Retinal pigment epithelial cell (primary cell): ENCODE data around the gene NPPB.
"Not testable (repeated sequence)": the region's sequence is repeated elsewhere in the genome, so short reads cannot be mapped to it uniquely, and the experiment has no call there.

ENCODE experiments used
- DNase-seq: peaks from one replicate; pipeline ENCODE4 v3.0.0-alpha.2; 2010; ENCODE audit warnings: low read depth
- H3K4me3 ChIP-seq: 2 replicates; pipeline ENCODE4 v1.5.1; 2011; ENCODE audit warnings: mild to moderate bottlenecking, low read length, control low read depth, moderate library complexity
- CTCF ChIP-seq: conservative IDR thresholded peaks from 2 replicates; pipeline ENCODE4 v1.5.1; 2011; ENCODE audit warnings: low read depth, low read length, control low read depth, inconsistent platforms

Gene NPPB

GRCh38 chr1:11898831-11899467 is 40.2 kb upstream of the NPPB start:
- no peak for DNase-seq

GRCh38 chr1:11898086-11898785 is 39.5 kb upstream of the NPPB start:
- no peak overlapping the region for H3K4me3 ChIP-seq
- DNase-seq = no peak
- no peak for TF ChIP-seq CTCF

More at GRCh38 chr1:11898831-11899467, 40.2 kb upstream of the NPPB start:
- TF ChIP-seq CTCF = no peak
- no peak overlapping the region for H3K4me3 ChIP-seq

GRCh38 chr1:11894501-11894900 is 35.8 kb upstream of the NPPB start:
- not testable (repeated sequence) for H3K4me3 ChIP-seq, DNase-seq

- peak; percentile 99 for TF ChIP-seq CTCF
- no peak for DNase-seq
- no peak overlapping the region for H3K4me3 ChIP-seq
These were observed 35.1 kb upstream of the NPPB start for GRCh38 chr1:11893907-11894251.

- H3K4me3 ChIP-seq = no peak overlapping the region
- TF ChIP-seq CTCF = no peak
- DNase-seq = no peak
These were observed 32.9 kb upstream of the NPPB start for GRCh38 chr1:11891433-11892186.

GRCh38 chr1:11888877-11889208 is 30.1 kb upstream of the NPPB start:
- no peak for DNase-seq
- no peak for TF ChIP-seq CTCF
- no peak overlapping the region for H3K4me3 ChIP-seq

- H3K4me3 ChIP-seq = no peak overlapping the region
- no peak for DNase-seq
These were observed 29.6 kb upstream of the NPPB start for GRCh38 chr1:11888206-11888876.

More at GRCh38 chr1:11888206-11888876, 29.6 kb upstream of the NPPB start:
- no peak for TF ChIP-seq CTCF
